ENCODE results near the gene VPS16.

- no peak for TF ChIP-seq RAD21 (IDR thresholded peaks at IDR 0.05)
- no peak for TF ChIP-seq CTCF (IDR thresholded peaks at IDR 0.05; ENCODE audit: low read depth, low read length, missing input control)
Observed at GRCh38 chr20:2894221-2894620, 53.7 kb downstream of the VPS16 start.
